PC-3 (cell line): Measurements from ENCODE around the gene CNTNAP5.

Experiments used
- EZH2 ChIP-seq: fragments of 300-600 bp; sonication (generic); IDR thresholded peaks from one replicate; pipeline ENCODE4 v1.6.1; 2017; ENCODE audit warnings: antibody characterized with exemption, mild to moderate bottlenecking, low read length; ENCODE audit not compliant: unreplicated experiment
- EZH2phosphoT487 ChIP-seq: fragments of 300-600 bp; sonication (generic); IDR thresholded peaks from 2 replicates; pipeline ENCODE4 v1.6.1; 2018; ENCODE audit warnings: mild to moderate bottlenecking, antibody characterized with exemption, low read length, borderline replicate concordance
- TF ChIP-seq, protein P1 (sequence below): fragments of 300-600 bp; sonication (generic); conservative IDR thresholded peaks from 2 replicates; pipeline ENCODE4 v1.5.1; 2017; ENCODE audit warnings: antibody characterized with exemption, low read depth, mild to moderate bottlenecking, low read length

DNA sequence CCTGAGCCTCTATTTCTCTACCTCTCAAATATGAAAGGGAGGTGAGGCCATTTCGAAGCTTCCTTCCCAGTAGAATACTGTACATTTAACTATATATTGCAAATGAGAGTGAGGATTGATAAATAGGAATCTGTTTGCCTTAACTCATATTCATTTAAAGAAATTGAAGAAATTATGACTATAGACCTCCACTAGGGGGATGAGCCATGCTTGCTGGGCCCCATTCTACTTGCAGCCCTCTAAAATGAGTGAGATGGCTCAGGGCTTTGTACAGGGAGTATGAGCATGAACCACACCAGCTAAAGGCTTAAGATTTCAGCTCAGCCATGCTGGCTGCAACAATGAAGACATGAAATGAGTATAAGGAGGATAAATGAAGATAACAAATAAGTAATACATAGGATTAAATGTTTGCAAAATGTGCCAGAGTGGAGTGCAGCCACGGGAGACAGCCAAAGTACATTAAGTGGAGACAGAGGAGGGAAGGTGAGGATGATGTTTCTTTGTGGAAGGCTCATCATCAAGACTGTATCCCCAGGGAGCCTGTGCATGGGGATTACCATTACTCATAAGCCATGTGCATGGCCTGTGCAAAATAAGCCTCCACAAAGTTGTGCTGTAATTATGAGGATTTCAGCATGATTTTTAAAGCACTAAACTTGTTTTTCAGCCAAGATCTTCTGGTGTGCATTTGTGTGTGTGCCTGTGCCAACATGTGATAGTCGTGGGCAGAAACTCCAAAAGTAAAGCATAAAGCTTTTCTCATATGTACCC is 300.8 kb downstream of the CNTNAP5 start:
- TF ChIP-seq, protein P1, sequence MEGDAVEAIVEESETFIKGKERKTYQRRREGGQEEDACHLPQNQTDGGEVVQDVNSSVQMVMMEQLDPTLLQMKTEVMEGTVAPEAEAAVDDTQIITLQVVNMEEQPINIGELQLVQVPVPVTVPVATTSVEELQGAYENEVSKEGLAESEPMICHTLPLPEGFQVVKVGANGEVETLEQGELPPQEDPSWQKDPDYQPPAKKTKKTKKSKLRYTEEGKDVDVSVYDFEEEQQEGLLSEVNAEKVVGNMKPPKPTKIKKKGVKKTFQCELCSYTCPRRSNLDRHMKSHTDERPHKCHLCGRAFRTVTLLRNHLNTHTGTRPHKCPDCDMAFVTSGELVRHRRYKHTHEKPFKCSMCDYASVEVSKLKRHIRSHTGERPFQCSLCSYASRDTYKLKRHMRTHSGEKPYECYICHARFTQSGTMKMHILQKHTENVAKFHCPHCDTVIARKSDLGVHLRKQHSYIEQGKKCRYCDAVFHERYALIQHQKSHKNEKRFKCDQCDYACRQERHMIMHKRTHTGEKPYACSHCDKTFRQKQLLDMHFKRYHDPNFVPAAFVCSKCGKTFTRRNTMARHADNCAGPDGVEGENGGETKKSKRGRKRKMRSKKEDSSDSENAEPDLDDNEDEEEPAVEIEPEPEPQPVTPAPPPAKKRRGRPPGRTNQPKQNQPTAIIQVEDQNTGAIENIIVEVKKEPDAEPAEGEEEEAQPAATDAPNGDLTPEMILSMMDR: peak; percentile 43
- no peak for TF ChIP-seq EZH2
- no peak for TF ChIP-seq EZH2phosphoT487
